Sigmoid colon (tissue), 4 donors: ENCODE measurements around the gene RPF1.
"Not testable (repeated sequence)": the region's sequence is repeated elsewhere in the genome, so short reads cannot be mapped to it uniquely, and the experiment has no call there.

ENCODE experiments used
- POLR2A ChIP-seq, 2 donors: fragments of 450-650 bp; IDR thresholded peaks; one replicate each; pipeline ENCODE4 v1.6.1; 2016; ENCODE audit warnings: antibody characterized with exemption in 2 of 2, mild to moderate bottlenecking in 2 of 2, moderate library complexity in 2 of 2
- POLR2AphosphoS5 ChIP-seq, 4 donors: sonication (generic); formaldehyde crosslinking; IDR thresholded peaks; one replicate each; pipeline ENCODE4 v1.6.1; 2017; ENCODE audit warnings: antibody characterized with exemption in 4 of 4
- TF ChIP-seq, protein P1 (sequence below), 4 experiments: fragments of 450-650 bp in 3 of 4; fragments of 200-600 bp in 1 of 4; IDR thresholded peaks; one replicate each; pipeline ENCODE4 v1.5.1; 2016 to 2019; ENCODE audit warnings: antibody characterized with exemption in 4 of 4, mild to moderate bottlenecking in 3 of 4, moderate library complexity in 2 of 4

DNA sequence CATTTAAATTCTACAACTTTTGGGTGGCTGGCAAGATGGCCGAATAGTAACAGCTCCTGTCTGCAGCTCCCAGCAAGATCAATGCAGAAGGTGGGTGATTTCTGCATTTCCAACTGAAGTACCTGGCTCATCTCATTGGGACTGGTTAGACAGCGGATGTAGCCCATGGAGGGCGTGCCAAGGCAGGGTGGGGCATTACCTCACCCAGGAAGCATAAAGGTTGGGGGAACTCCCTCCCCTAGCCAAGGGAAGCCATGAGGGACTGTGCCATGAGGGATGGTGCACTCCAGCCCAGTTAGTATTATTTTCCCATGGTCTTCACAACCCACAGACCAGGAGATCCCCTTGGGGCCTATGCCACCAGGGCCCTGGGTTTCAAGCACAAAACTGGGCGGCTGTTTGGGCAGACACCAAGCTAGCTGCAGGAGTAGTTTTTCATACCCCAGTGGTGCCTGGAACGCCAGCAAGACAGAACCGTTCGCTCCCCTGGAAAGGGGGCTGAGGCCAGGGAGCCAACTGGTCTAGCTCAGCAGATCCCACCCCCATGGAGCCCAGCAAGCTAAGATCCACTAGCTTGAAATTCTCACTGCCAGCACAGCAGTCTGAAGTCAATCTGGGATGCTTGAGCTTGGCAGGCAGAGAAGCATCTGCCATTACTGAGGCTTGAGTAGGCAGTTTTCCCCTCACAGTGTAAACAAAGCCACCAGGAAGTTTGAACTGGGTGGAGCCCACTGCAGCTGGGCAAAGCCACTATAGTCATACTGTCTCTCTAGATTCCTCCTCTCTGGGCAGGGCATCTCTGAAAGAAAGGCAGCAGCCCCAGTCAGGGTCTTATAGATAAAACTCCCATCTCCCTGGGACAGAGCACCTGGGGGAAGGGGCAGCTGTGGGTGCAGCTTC lies 36.1 kb upstream of the RPF1 start:
- TF ChIP-seq, protein P1, sequence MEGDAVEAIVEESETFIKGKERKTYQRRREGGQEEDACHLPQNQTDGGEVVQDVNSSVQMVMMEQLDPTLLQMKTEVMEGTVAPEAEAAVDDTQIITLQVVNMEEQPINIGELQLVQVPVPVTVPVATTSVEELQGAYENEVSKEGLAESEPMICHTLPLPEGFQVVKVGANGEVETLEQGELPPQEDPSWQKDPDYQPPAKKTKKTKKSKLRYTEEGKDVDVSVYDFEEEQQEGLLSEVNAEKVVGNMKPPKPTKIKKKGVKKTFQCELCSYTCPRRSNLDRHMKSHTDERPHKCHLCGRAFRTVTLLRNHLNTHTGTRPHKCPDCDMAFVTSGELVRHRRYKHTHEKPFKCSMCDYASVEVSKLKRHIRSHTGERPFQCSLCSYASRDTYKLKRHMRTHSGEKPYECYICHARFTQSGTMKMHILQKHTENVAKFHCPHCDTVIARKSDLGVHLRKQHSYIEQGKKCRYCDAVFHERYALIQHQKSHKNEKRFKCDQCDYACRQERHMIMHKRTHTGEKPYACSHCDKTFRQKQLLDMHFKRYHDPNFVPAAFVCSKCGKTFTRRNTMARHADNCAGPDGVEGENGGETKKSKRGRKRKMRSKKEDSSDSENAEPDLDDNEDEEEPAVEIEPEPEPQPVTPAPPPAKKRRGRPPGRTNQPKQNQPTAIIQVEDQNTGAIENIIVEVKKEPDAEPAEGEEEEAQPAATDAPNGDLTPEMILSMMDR (IDR thresholded peaks at IDR 0.05), result not testable (repeated sequence)
- TF ChIP-seq POLR2AphosphoS5, POLR2A (IDR thresholded peaks at IDR 0.05): not testable (repeated sequence)
